H9 (cell line): ENCODE measurements around the gene CST5. TPM values are rescaled to one million over a fixed set of nuclear protein-coding genes. Genes with fewer than 3 reads are reported as not detected.

Experiments
- DNase-seq: peaks from one replicate; pipeline ENCODE4 v3.0.0-alpha.2; 2017
- H2AFZ ChIP-seq: one replicate; pipeline ENCODE4 v1.6.1; 2013; ENCODE audit warnings: mild to moderate bottlenecking, low read length, control low read depth, moderate library complexity
- H2AK5ac ChIP-seq: 2 replicates; pipeline ENCODE4 v1.6.1; 2013; ENCODE audit warnings: low read length, control low read depth, mixed read lengths; ENCODE audit not compliant: insufficient read length
- H2BK120ac ChIP-seq: one replicate; pipeline ENCODE4 v1.6.1; 2013; ENCODE audit warnings: low read depth, mild to moderate bottlenecking, low read length, control low read depth, inconsistent platforms; ENCODE audit not compliant: poor library complexity, severe bottlenecking
- H2BK12ac ChIP-seq: 2 replicates; pipeline ENCODE4 v1.6.1; 2013; ENCODE audit warnings: low read length, control low read depth, mixed read lengths, low read depth; ENCODE audit not compliant: insufficient read length
- H2BK15ac ChIP-seq: 2 replicates; pipeline ENCODE4 v1.6.1; 2013; ENCODE audit warnings: low read depth, low read length, control low read depth
- H2BK20ac ChIP-seq: one replicate; pipeline ENCODE4 v1.6.1; 2013; ENCODE audit warnings: low read depth, mild to moderate bottlenecking, low read length, control low read depth, inconsistent platforms; ENCODE audit not compliant: poor library complexity, severe bottlenecking
- H2BK5ac ChIP-seq: 2 replicates; pipeline ENCODE4 v1.6.1; 2013; ENCODE audit warnings: low read length, control low read depth, mixed read lengths; ENCODE audit not compliant: insufficient read length
- H3K14ac ChIP-seq: 2 replicates; pipeline ENCODE4 v1.6.1; 2013; ENCODE audit warnings: low read length, control low read depth; ENCODE audit not compliant: insufficient read depth
- H3K18ac ChIP-seq: 2 replicates; pipeline ENCODE4 v1.6.1; 2013; ENCODE audit warnings: low read depth, mild to moderate bottlenecking, mixed read lengths, low read length, control low read depth; ENCODE audit not compliant: insufficient read length
- H3K23ac ChIP-seq: 2 replicates; pipeline ENCODE4 v1.6.1; 2013; ENCODE audit warnings: low read length, control low read depth, mixed read lengths, low read depth; ENCODE audit not compliant: insufficient read length
- H3K23me2 ChIP-seq: 2 replicates; pipeline ENCODE4 v1.6.1; 2013; ENCODE audit warnings: low read depth, mild to moderate bottlenecking, mixed read lengths, low read length, control low read depth; ENCODE audit not compliant: insufficient read length, poor library complexity, severe bottlenecking
- H3K27ac ChIP-seq: 2 replicates; pipeline ENCODE4 v1.5.1; 2013; ENCODE audit warnings: low read length, control low read depth, mixed read lengths, low read depth; ENCODE audit not compliant: insufficient read length
- H3K27me3 ChIP-seq: 2 replicates; pipeline ENCODE4 v1.6.1; 2013; ENCODE audit warnings: low read length, control low read depth, inconsistent platforms; ENCODE audit not compliant: insufficient read depth
- H3K4ac ChIP-seq: 2 replicates; pipeline ENCODE4 v1.6.1; 2013; ENCODE audit warnings: low read depth, mild to moderate bottlenecking, control low read depth, inconsistent platforms, low read length, moderate library complexity
- H3K4me1 ChIP-seq: 2 replicates; pipeline ENCODE4 v1.6.1; 2013; ENCODE audit warnings: low read length, control low read depth, inconsistent platforms; ENCODE audit not compliant: insufficient read depth
- H3K4me2 ChIP-seq: 2 replicates; pipeline ENCODE4 v1.6.1; 2013; ENCODE audit warnings: low read length, control low read depth, mixed read lengths; ENCODE audit not compliant: insufficient read length, insufficient read depth
- H3K56ac ChIP-seq: 2 replicates; pipeline ENCODE4 v1.6.1; 2013; ENCODE audit warnings: low read depth, mild to moderate bottlenecking, mixed read lengths, low read length, control low read depth; ENCODE audit not compliant: insufficient read length
- H3K79me1 ChIP-seq: 2 replicates; pipeline ENCODE4 v1.6.1; 2013; ENCODE audit warnings: low read depth, mild to moderate bottlenecking, moderate library complexity, low read length, control low read depth, inconsistent platforms; ENCODE audit not compliant: insufficient read depth, poor library complexity, severe bottlenecking
- H3K79me2 ChIP-seq: 2 replicates; pipeline ENCODE4 v1.6.1; 2013; ENCODE audit warnings: low read length, control low read depth, inconsistent platforms; ENCODE audit not compliant: insufficient read depth
- H3K9ac ChIP-seq: 2 replicates; pipeline ENCODE4 v1.6.1; 2013; ENCODE audit warnings: low read length, control low read depth, mixed read lengths; ENCODE audit not compliant: insufficient read length; ENCODE audit errors: extremely low read depth
- H3K9me3 ChIP-seq: one replicate; pipeline ENCODE4 v1.6.1; 2013; ENCODE audit warnings: low read depth, low read length, inconsistent platforms; ENCODE audit not compliant: control insufficient read depth
- H3T11ph ChIP-seq: one replicate; pipeline ENCODE4 v1.6.1; 2013; ENCODE audit warnings: mild to moderate bottlenecking, low read length, control low read depth, inconsistent platforms
- H4K20me1 ChIP-seq: one replicate; pipeline ENCODE4 v1.6.1; 2013; ENCODE audit not compliant: control insufficient read depth, insufficient read length, insufficient read depth
- H4K5ac ChIP-seq: 2 replicates; pipeline ENCODE4 v1.6.1; 2013; ENCODE audit warnings: low read depth, mild to moderate bottlenecking, mixed read lengths, low read length, control low read depth; ENCODE audit not compliant: insufficient read length
- H4K8ac ChIP-seq: replicated peaks from 2 replicates; pipeline ENCODE4 v1.6.1; 2013; ENCODE audit warnings: low read length, control low read depth, mixed read lengths, low read depth; ENCODE audit not compliant: insufficient read length
- H4K91ac ChIP-seq: 2 replicates; pipeline ENCODE4 v1.6.1; 2013; ENCODE audit warnings: low read depth, mild to moderate bottlenecking, moderate library complexity, mixed read lengths, low read length, control low read depth; ENCODE audit not compliant: insufficient read length
- H3K27ac Mint-ChIP-seq, 3 experiments: 2 replicates in 2 of 3; 3 replicates in 1 of 3; pipeline ENCODE4 v1.8.0; 2020 to 2021; ENCODE audit warnings: mixed read lengths in 3 of 3, mild to moderate bottlenecking in 1 of 3, moderate library complexity in 1 of 3
- H3K27me3 Mint-ChIP-seq: 2 replicates; pipeline ENCODE4 v1.8.0; 2021; ENCODE audit warnings: low read depth, mild to moderate bottlenecking, moderate library complexity, mixed read lengths
- H3K36me3 Mint-ChIP-seq, 3 experiments: 2 replicates in 2 of 3; 3 replicates in 1 of 3; pipeline ENCODE4 v1.8.0; 2020 to 2021; ENCODE audit warnings: low read depth in 3 of 3, mixed read lengths in 3 of 3; ENCODE audit not compliant: insufficient read depth in 1 of 3
- H3K4me1 Mint-ChIP-seq, 2 experiments: 2 replicates each; pipeline ENCODE4 v1.8.0; 2020; ENCODE audit warnings: mixed read lengths in 2 of 2
- H3K4me3 Mint-ChIP-seq, 2 experiments: 2 replicates in 1 of 2; 3 replicates in 1 of 2; pipeline ENCODE4 v1.8.0; 2020 to 2021; ENCODE audit warnings: mild to moderate bottlenecking in 2 of 2, mixed read lengths in 2 of 2, moderate library complexity in 1 of 2
- H3K9me3 Mint-ChIP-seq, 2 experiments: 2 replicates in 1 of 2; 3 replicates in 1 of 2; pipeline ENCODE4 v1.8.0; 2020; ENCODE audit warnings: mild to moderate bottlenecking in 2 of 2, mixed read lengths in 2 of 2, moderate library complexity in 1 of 2
- WGBS: extraction: QIAGEN DNeasy Blood & Tissue Kit; methylation state at CpG from one replicate; pipeline ENCODE4 v1.1.7; 2013; ENCODE audit warnings: missing lambda C conversion rate, low lambda C conversion rate, mixed read lengths; ENCODE audit not compliant: insufficient read length; ENCODE audit errors: extremely low coverage; 5-methylcytosine and 5-hydroxymethylcytosine counted together
- total RNA-seq: library from RNA; stranded (reverse); gene quantifications from 2 replicates; pipeline ENCODE4 v1.2.1, GENCODE V29; 2021
- TF ChIP-seq, protein P1 (sequence below): fragments of 200-600 bp; sonication (generic); conservative IDR thresholded peaks from 3 replicates; pipeline ENCODE4 v1.8.0; 2021; ENCODE audit warnings: antibody characterized with exemption, mild to moderate bottlenecking

The CST5 gene
- total RNA-seq, 1 experiment from 2014 or later: not detected

DNA sequence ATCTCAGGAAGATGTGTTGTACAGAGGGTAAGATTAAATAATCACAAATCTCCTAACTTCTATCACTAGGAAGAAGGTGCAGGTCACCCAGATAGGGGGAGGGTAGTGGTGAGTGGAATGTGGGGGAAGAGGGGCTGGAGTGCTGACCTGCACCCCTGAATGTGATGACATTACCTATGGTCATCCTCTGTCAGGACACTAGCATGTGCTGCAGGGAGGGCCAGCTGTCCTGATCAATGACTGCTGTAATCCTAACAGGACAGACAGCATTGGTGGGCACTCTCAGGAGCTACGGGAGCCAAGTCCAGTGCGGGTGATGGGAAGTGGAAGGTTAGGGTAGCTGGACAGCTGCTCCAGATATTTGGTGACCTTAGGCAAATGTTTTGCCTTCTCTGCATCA lies 45.2 kb upstream of the CST5 start:
- Mint-ChIP-seq H3K36me3 (no peaks in the 10 kb centered on the region), H3K9me3 (peaks cover 0 to under 1% of the 10 kb centered on the region in 2 experiments; a peak in 2 of 5 replicates), H3K4me1 (peaks cover 8 to 9% of the 10 kb centered on the region in 2 experiments), H3K27ac (peak overlapping the region in 1 of 3 experiments; percentile 70; a peak in 1 of 7 replicates), H3K4me3 (no peak overlapping the region), H3K27me3 (peaks cover 6% of the 10 kb centered on the region)
- no CpG with 5 or more reads among the region's 2 CpGs for WGBS
- Histone ChIP-seq H3K4me1 (no peaks in the 10 kb centered on the region), H2BK12ac (no peak overlapping the region), H3K14ac (no peak overlapping the region; the same call in 1 of the 2 replicates), H3T11ph (no peak overlapping the region), H4K91ac (no peak overlapping the region), H2BK15ac (no peak overlapping the region), H3K4ac (no peak overlapping the region), H3K27ac (no peak overlapping the region), H4K5ac (no peak overlapping the region), H2BK120ac (no peak overlapping the region), H3K23me2 (no peaks in the 10 kb centered on the region), H3K9me3 (no peaks in the 10 kb centered on the region), H3K23ac (no peak overlapping the region), H4K8ac (no peak overlapping the region), H2AK5ac (no peak overlapping the region), H3K4me2 (no peak overlapping the region), H3K79me1 (no peaks in the 10 kb centered on the region), H2AFZ (no peak overlapping the region), H3K18ac (no peak overlapping the region), H2BK20ac (no peak overlapping the region), H3K27me3 (no peaks in the 10 kb centered on the region), H3K9ac (no peak overlapping the region), H3K56ac (no peak overlapping the region), H3K79me2 (no peaks in the 10 kb centered on the region), H4K20me1 (no peaks in the 10 kb centered on the region), H2BK5ac (no peak overlapping the region)
- TF ChIP-seq, protein P1, sequence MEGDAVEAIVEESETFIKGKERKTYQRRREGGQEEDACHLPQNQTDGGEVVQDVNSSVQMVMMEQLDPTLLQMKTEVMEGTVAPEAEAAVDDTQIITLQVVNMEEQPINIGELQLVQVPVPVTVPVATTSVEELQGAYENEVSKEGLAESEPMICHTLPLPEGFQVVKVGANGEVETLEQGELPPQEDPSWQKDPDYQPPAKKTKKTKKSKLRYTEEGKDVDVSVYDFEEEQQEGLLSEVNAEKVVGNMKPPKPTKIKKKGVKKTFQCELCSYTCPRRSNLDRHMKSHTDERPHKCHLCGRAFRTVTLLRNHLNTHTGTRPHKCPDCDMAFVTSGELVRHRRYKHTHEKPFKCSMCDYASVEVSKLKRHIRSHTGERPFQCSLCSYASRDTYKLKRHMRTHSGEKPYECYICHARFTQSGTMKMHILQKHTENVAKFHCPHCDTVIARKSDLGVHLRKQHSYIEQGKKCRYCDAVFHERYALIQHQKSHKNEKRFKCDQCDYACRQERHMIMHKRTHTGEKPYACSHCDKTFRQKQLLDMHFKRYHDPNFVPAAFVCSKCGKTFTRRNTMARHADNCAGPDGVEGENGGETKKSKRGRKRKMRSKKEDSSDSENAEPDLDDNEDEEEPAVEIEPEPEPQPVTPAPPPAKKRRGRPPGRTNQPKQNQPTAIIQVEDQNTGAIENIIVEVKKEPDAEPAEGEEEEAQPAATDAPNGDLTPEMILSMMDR: no peak
- DNase-seq: no peak
